ENCODE measurements around the gene DEFB129. TPM values are rescaled to one million over a fixed set of nuclear protein-coding genes. Genes with fewer than 3 reads are reported as not detected.

The DEFB129 gene
- polyA plus RNA-seq (2013, experiment 1 of 2) = not detected
- polyA plus RNA-seq (2013, experiment 2 of 2) = not detected

DNA sequence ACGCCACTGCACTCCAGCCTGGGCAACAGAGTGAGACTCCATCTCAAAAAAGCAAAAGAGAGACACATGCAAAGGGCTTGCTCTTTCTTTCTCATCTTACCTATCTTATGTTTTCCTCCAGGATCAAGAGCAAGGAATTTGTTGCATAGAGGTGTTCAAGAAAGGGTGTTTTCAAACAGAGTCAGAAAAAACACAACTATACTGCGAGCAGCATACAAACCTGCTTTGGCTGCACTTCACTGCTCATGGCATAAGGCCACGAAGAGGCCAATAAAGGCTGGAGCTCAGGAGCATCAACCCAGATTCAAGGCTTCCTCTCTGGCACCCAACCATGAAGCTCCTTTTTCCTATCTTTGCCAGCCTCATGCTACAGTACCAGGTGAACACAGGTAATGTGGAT, at the start of gene DEFB129:
TSS of gene DEFB129 (plus strand) at position 301 of the 400 bp plus-strand sequence. CDS start at position 332, 31 bp downstream.
- no peak for DNase-seq (ENCODE audit: low spot score)
- no CpG with 5 or more reads among the region's 3 CpGs for WGBS, 2 donors (ENCODE audit: extremely low coverage in 2 of 2, insufficient read length in 2 of 2, insufficient replicate concordance in 1 of 2)
- peaks cover 0 to 10% (median 0%) of the 10 kb centered on the region in 3 experiments for H3K27me3 ChIP-seq (ENCODE audit: control insufficient read depth in 3 of 3, insufficient read depth in 3 of 3, low read depth in 1 of 3, low read length in 3 of 3)

DNA sequence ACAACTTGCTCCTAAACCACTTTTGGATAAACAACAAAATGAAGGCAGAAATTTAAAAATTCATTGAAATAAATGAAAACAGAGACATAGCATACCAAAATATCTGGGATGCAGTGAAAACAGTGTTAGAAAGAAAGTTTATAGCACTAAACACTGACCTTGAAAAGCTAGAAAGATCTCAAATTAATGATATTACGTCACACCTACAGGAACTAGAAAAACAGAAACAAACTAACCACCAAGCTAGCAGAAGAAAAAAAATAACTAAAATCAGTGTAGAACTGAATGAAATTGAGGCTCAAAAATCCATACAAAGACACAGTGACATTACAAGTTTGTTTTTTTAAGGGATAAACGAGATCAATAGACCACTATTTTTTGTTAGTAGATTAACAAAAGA, 42.8 kb upstream of the DEFB129 start:
- no peak overlapping the region for H2BK5ac ChIP-seq (ENCODE audit: low read length)
- no CpG with 5 or more reads among the region's 2 CpGs for WGBS, 2 donors (ENCODE audit: extremely low coverage in 2 of 2, insufficient read length in 2 of 2, insufficient replicate concordance in 1 of 2)
- DNase-seq (ENCODE audit: low spot score) = no peak

More for the DNA sequence above, at the start of gene DEFB129:
- Histone ChIP-seq H2BK15ac (ENCODE audit: low read length) (no peak within 1 kb of the TSS), H2BK120ac (ENCODE audit: low read depth, low read length) (no peak within 1 kb of the TSS), H3K18ac (ENCODE audit: low read length) (no peak within 1 kb of the TSS), H2BK5ac (ENCODE audit: low read length) (no peak within 1 kb of the TSS), H3K9ac (ENCODE audit: low read depth, low read length, poor library complexity) (no peak within 1 kb of the TSS), H3K79me1 (ENCODE audit: low read depth, low read length) (no peaks in the 10 kb centered on the region), H4K91ac (ENCODE audit: low read depth, low read length, poor library complexity) (no peak within 1 kb of the TSS), H3K9me3 (replicated peaks in 1 of 2; ENCODE audit: control insufficient read depth in 2 of 2, insufficient read depth in 1 of 2, low read depth in 1 of 2, low read length in 2 of 2) (no peaks in the 10 kb centered on the region), H3K27ac (replicated peaks; ENCODE audit: low read length) (no peak within 1 kb of the TSS), H4K8ac (ENCODE audit: low read depth, low read length) (no peak within 1 kb of the TSS), H3K4me2 (ENCODE audit: insufficient read depth, low read length, poor library complexity, severe bottlenecking) (no peak within 1 kb of the TSS), H3K23ac (ENCODE audit: low read depth, low read length, poor library complexity) (no peak within 1 kb of the TSS), H2AK5ac (ENCODE audit: low read depth, low read length) (no peak within 1 kb of the TSS), H3K4me1 (ENCODE audit: control insufficient read depth in 2 of 2, insufficient read depth in 1 of 2, low read depth in 1 of 2, low read length in 2 of 2) (peaks cover 0 to 2% of the 10 kb centered on the region in 2 donors), H3K4me3 (ENCODE audit: low read length in 2 of 2) (no peak within 1 kb of the TSS), H3K36me3 (replicated peaks in 1 of 2; ENCODE audit: control insufficient read depth in 2 of 2, insufficient read depth in 2 of 2, low read length in 2 of 2) (no peaks in the 10 kb centered on the region), H3K4ac (ENCODE audit: low read length) (no peak within 1 kb of the TSS), H2BK12ac (ENCODE audit: low read length) (no peak within 1 kb of the TSS), H2AFZ (ENCODE audit: low read length) (peak within 1 kb of the TSS; percentile 26), H3K14ac (ENCODE audit: low read length) (no peak within 1 kb of the TSS)

GRCh38 chr20:187733-188132, 39.3 kb upstream of the DEFB129 start:
- H2BK5ac ChIP-seq (ENCODE audit: low read length) = no peak overlapping the region
- no peak overlapping the region for H3K14ac ChIP-seq (ENCODE audit: low read length)
- H3K4ac ChIP-seq (ENCODE audit: low read length) = no peak overlapping the region
- H2AK5ac ChIP-seq (ENCODE audit: low read depth, low read length) = no peak overlapping the region
- H3K4me2 ChIP-seq (ENCODE audit: insufficient read depth, low read length, poor library complexity, severe bottlenecking) = no peak overlapping the region
- H3K27me3 ChIP-seq (ENCODE audit: control insufficient read depth in 3 of 3, insufficient read depth in 3 of 3, low read depth in 1 of 3, low read length in 3 of 3) = peaks cover 0 to 12% (median 0%) of the 10 kb centered on the region in 3 experiments
- H2BK120ac ChIP-seq (ENCODE audit: low read depth, low read length) = no peak overlapping the region
- no peak for DNase-seq (ENCODE audit: low spot score)
- H3K4me1 ChIP-seq (ENCODE audit: control insufficient read depth in 2 of 2, insufficient read depth in 1 of 2, low read depth in 1 of 2, low read length in 2 of 2) = no peaks in the 10 kb centered on the region
- peaks cover 1% of the 10 kb centered on the region for H3K79me1 ChIP-seq (ENCODE audit: low read depth, low read length)
- H2BK15ac ChIP-seq (ENCODE audit: low read length) = no peak overlapping the region
- H3K9ac ChIP-seq (ENCODE audit: low read depth, low read length, poor library complexity) = no peak overlapping the region
- H3K27ac ChIP-seq (replicated peaks; ENCODE audit: low read length) = no peak overlapping the region
- WGBS, 2 donors (ENCODE audit: extremely low coverage in 2 of 2, insufficient read length in 2 of 2, insufficient replicate concordance in 1 of 2) = no CpG with 5 or more reads among the region's 2 CpGs
- no peak overlapping the region for H2BK12ac ChIP-seq (ENCODE audit: low read length)
- H3K9me3 ChIP-seq (replicated peaks in 1 of 2; ENCODE audit: control insufficient read depth in 2 of 2, insufficient read depth in 1 of 2, low read depth in 1 of 2, low read length in 2 of 2) = peaks cover 0 to 4% of the 10 kb centered on the region in 2 donors
- H3K4me3 ChIP-seq (ENCODE audit: low read length in 2 of 2) = no peak overlapping the region
- no peak overlapping the region for H2AFZ ChIP-seq (ENCODE audit: low read length)
- H3K36me3 ChIP-seq (replicated peaks in 1 of 2; ENCODE audit: control insufficient read depth in 2 of 2, insufficient read depth in 2 of 2, low read length in 2 of 2) = no peaks in the 10 kb centered on the region
- H4K8ac ChIP-seq (ENCODE audit: low read depth, low read length) = no peak overlapping the region
- H3K23ac ChIP-seq (ENCODE audit: low read depth, low read length, poor library complexity) = no peak overlapping the region
- H4K91ac ChIP-seq (ENCODE audit: low read depth, low read length, poor library complexity) = no peak overlapping the region
- H3K18ac ChIP-seq (ENCODE audit: low read length) = no peak overlapping the region

More for the DNA sequence above, 42.8 kb upstream of the DEFB129 start:
- H2BK15ac ChIP-seq (ENCODE audit: low read length) = no peak overlapping the region
- no peak overlapping the region for H3K4me3 ChIP-seq (ENCODE audit: low read length in 2 of 2)
- H4K91ac ChIP-seq (ENCODE audit: low read depth, low read length, poor library complexity) = no peak overlapping the region
- no peak overlapping the region for H4K8ac ChIP-seq (ENCODE audit: low read depth, low read length)
- no peak overlapping the region for H2AK5ac ChIP-seq (ENCODE audit: low read depth, low read length)
- H3K27ac ChIP-seq (replicated peaks; ENCODE audit: low read length) = no peak overlapping the region
- no peaks in the 10 kb centered on the region for H3K79me1 ChIP-seq (ENCODE audit: low read depth, low read length)
- H2BK120ac ChIP-seq (ENCODE audit: low read depth, low read length) = no peak overlapping the region
- H2AFZ ChIP-seq (ENCODE audit: low read length) = no peak overlapping the region
- H3K27me3 ChIP-seq (ENCODE audit: control insufficient read depth in 3 of 3, insufficient read depth in 3 of 3, low read depth in 1 of 3, low read length in 3 of 3) = peaks cover 0 to 7% (median 0%) of the 10 kb centered on the region in 3 experiments
- peaks cover 0 to 1% of the 10 kb centered on the region in 2 donors for H3K9me3 ChIP-seq (replicated peaks in 1 of 2; ENCODE audit: control insufficient read depth in 2 of 2, insufficient read depth in 1 of 2, low read depth in 1 of 2, low read length in 2 of 2)
- H3K9ac ChIP-seq (ENCODE audit: low read depth, low read length, poor library complexity) = no peak overlapping the region
- H3K18ac ChIP-seq (ENCODE audit: low read length) = no peak overlapping the region
- no peak overlapping the region for H3K23ac ChIP-seq (ENCODE audit: low read depth, low read length, poor library complexity)
- no peak overlapping the region for H2BK12ac ChIP-seq (ENCODE audit: low read length)
- no peak overlapping the region for H3K4ac ChIP-seq (ENCODE audit: low read length)
- no peaks in the 10 kb centered on the region for H3K36me3 ChIP-seq (replicated peaks in 1 of 2; ENCODE audit: control insufficient read depth in 2 of 2, insufficient read depth in 2 of 2, low read length in 2 of 2)
- H3K4me1 ChIP-seq (ENCODE audit: control insufficient read depth in 2 of 2, insufficient read depth in 1 of 2, low read depth in 1 of 2, low read length in 2 of 2) = no peaks in the 10 kb centered on the region
- H3K4me2 ChIP-seq (ENCODE audit: insufficient read depth, low read length, poor library complexity, severe bottlenecking) = no peak overlapping the region
- no peak overlapping the region for H3K14ac ChIP-seq (ENCODE audit: low read length)

DNA sequence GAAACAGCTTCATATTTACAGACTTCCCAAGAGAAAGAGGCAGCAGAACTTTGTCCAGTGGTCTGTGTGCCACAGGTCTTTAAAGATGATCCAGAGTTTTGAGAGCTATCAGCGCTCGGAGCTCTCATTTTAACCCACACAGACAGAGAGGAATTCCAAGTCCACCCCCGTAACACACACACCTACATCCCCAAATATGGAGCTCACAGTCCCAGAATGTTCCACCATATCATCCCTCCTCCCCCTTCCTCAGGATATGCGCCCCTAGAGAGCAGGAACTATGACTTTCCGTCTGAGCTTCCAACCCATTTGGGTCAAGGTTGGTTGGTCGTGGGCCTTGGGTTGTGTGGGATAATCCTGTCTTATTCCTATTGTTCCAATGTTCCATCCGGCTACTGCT, 37.4 kb upstream of the DEFB129 start, which contains the start of gene DEFB128:
TSS of gene DEFB128 (minus strand) at position 101 of the 400 bp plus-strand sequence. CDS start at position 13, 88 bp downstream.
- no peak within 1 kb of the TSS for H3K14ac ChIP-seq (ENCODE audit: low read length)
- H3K4me2 ChIP-seq (ENCODE audit: insufficient read depth, low read length, poor library complexity, severe bottlenecking) = no peak within 1 kb of the TSS
- no peak within 1 kb of the TSS for H3K4ac ChIP-seq (ENCODE audit: low read length)
- H3K36me3 ChIP-seq (replicated peaks in 1 of 2; ENCODE audit: control insufficient read depth in 2 of 2, insufficient read depth in 2 of 2, low read length in 2 of 2) = no peaks in the 10 kb centered on the region
- peaks cover 1% of the 10 kb centered on the region for H3K79me1 ChIP-seq (ENCODE audit: low read depth, low read length)
- H2AFZ ChIP-seq (ENCODE audit: low read length) = no peak within 1 kb of the TSS
- no peak within 1 kb of the TSS for H2BK12ac ChIP-seq (ENCODE audit: low read length)
- H2BK15ac ChIP-seq (ENCODE audit: low read length) = no peak within 1 kb of the TSS
- H3K23ac ChIP-seq (ENCODE audit: low read depth, low read length, poor library complexity) = no peak within 1 kb of the TSS
- no peak within 1 kb of the TSS for H3K9ac ChIP-seq (ENCODE audit: low read depth, low read length, poor library complexity)
- H2BK5ac ChIP-seq (ENCODE audit: low read length) = no peak within 1 kb of the TSS
- DNase-seq (ENCODE audit: low spot score) = no peak
- no peaks in the 10 kb centered on the region for H3K4me1 ChIP-seq (ENCODE audit: control insufficient read depth in 2 of 2, insufficient read depth in 1 of 2, low read depth in 1 of 2, low read length in 2 of 2)
- no peak within 1 kb of the TSS for H3K18ac ChIP-seq (ENCODE audit: low read length)
- H2BK120ac ChIP-seq (ENCODE audit: low read depth, low read length) = no peak within 1 kb of the TSS
- no peak within 1 kb of the TSS for H2AK5ac ChIP-seq (ENCODE audit: low read depth, low read length)
- H3K27ac ChIP-seq (replicated peaks; ENCODE audit: low read length) = no peak within 1 kb of the TSS
- peaks cover 0 to 17% (median 0%) of the 10 kb centered on the region in 3 experiments for H3K27me3 ChIP-seq (ENCODE audit: control insufficient read depth in 3 of 3, insufficient read depth in 3 of 3, low read depth in 1 of 3, low read length in 3 of 3)
- H3K9me3 ChIP-seq (replicated peaks in 1 of 2; ENCODE audit: control insufficient read depth in 2 of 2, insufficient read depth in 1 of 2, low read depth in 1 of 2, low read length in 2 of 2) = peaks cover 0 to 4% of the 10 kb centered on the region in 2 donors
- no peak within 1 kb of the TSS for H4K8ac ChIP-seq (ENCODE audit: low read depth, low read length)
- no CpG with 5 or more reads among the region's 7 CpGs for WGBS, 2 donors (ENCODE audit: extremely low coverage in 2 of 2, insufficient read length in 2 of 2, insufficient replicate concordance in 1 of 2)
- H3K4me3 ChIP-seq (ENCODE audit: low read length in 2 of 2) = peak within 1 kb of the TSS in 1 of 2 donors; percentile 54
- no peak within 1 kb of the TSS for H4K91ac ChIP-seq (ENCODE audit: low read depth, low read length, poor library complexity)

Data from neuronal stem cell (in vitro differentiated cells).